Breast epithelium (tissue), 3 donors: ENCODE data around the gene ARHGAP9.

ENCODE experiments used
- POLR2A ChIP-seq: fragments of 450-650 bp; IDR thresholded peaks from one replicate; pipeline ENCODE4 v1.6.1; 2016; ENCODE audit warnings: antibody characterized with exemption, mild to moderate bottlenecking, moderate library complexity
- TF ChIP-seq, protein P1 (sequence below), 3 donors: fragments of 450-650 bp; IDR thresholded peaks; one replicate each; pipeline ENCODE4 v1.5.1; 2016 to 2017; ENCODE audit warnings: antibody characterized with exemption in 3 of 3, mild to moderate bottlenecking in 3 of 3, moderate library complexity in 3 of 3

DNA sequence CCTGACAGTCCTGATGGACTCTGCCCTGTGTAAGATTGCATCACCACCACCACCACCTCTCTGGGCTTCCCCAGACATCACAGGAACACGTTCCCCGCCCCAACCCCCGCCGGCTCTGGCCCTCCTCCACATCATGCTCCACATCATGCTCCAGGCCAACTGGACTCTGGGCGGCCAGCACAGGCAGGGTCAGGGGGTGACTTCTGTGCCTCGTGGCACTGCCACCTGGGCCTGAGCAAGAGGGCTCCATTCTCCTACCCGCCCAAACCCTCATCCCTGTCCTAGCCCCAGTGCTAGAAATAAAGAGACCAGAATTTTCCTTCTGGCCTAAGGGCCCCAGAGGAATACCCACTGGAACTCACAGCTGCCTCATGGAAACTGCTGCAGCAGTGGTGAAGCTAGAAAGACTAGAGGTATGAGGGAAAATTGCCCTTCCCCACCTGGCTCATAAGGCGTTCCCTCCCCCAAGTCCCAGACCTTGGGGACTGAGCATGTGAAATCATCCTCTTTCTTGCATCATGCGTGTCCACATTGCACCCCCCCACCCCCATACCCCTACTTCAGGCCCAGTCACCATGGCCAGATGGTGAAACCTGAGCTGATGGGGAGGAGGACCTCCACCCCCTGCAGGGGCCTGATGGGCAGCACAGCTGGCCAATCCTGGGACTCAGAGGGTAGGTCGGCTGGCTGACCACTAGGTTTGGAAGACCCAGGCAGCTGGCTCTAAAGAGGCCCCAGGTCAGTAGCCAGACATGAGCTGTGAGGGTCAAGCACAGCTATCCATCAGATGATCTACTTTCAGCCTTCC, 24.9 kb downstream of the ARHGAP9 start, which contains the start of gene INHBE:
- no peak for TF ChIP-seq POLR2A
- TF ChIP-seq, protein P1, sequence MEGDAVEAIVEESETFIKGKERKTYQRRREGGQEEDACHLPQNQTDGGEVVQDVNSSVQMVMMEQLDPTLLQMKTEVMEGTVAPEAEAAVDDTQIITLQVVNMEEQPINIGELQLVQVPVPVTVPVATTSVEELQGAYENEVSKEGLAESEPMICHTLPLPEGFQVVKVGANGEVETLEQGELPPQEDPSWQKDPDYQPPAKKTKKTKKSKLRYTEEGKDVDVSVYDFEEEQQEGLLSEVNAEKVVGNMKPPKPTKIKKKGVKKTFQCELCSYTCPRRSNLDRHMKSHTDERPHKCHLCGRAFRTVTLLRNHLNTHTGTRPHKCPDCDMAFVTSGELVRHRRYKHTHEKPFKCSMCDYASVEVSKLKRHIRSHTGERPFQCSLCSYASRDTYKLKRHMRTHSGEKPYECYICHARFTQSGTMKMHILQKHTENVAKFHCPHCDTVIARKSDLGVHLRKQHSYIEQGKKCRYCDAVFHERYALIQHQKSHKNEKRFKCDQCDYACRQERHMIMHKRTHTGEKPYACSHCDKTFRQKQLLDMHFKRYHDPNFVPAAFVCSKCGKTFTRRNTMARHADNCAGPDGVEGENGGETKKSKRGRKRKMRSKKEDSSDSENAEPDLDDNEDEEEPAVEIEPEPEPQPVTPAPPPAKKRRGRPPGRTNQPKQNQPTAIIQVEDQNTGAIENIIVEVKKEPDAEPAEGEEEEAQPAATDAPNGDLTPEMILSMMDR (IDR thresholded peaks at IDR 0.05): no peak
